Activated T-helper 1 cell treated with anti-CD3 and anti-CD28 coated beads, Interleukin-12 subunit alpha, Interleukin-12 subunit beta, Interleukin-2, Interleukin-4 antibody, amounts not matched to agents 30 ng/mL and 10 ng/mL and 1 ng/mL, durations not matched to agents 14 hours and 24 hours and 36 hours (primary cell): ENCODE data around the gene IL17RD. TPM values are rescaled to one million over a fixed set of nuclear protein-coding genes. Genes with fewer than 3 reads are reported as not detected.

Source experiments
- DNase-seq: peaks from one replicate; pipeline ENCODE4 v3.0.0; 2021; ENCODE audit warnings: low spot score
- H3K27ac Mint-ChIP-seq: one replicate; pipeline ENCODE4 v1.8.0; 2021; ENCODE audit warnings: mild to moderate bottlenecking, mixed read lengths
- H3K27me3 Mint-ChIP-seq: one replicate; pipeline ENCODE4 v1.8.0; 2022; ENCODE audit warnings: mild to moderate bottlenecking, moderate library complexity, mixed read lengths; ENCODE audit not compliant: insufficient read depth
- H3K36me3 Mint-ChIP-seq: one replicate; pipeline ENCODE4 v1.8.0; 2021; ENCODE audit warnings: low read depth, mixed read lengths
- H3K4me1 Mint-ChIP-seq: one replicate; pipeline ENCODE4 v1.8.0; 2021; ENCODE audit warnings: low read depth, mixed read lengths
- H3K4me3 Mint-ChIP-seq: one replicate; pipeline ENCODE4 v1.8.0; 2021; ENCODE audit warnings: mild to moderate bottlenecking, moderate library complexity, mixed read lengths
- H3K9me3 Mint-ChIP-seq: one replicate; pipeline ENCODE4 v1.8.0; 2021; ENCODE audit warnings: mixed read lengths
- intact Hi-C: fragments of 100-400 bp; cut with micrococcal nuclease; formaldehyde crosslinking; loops from one replicate; pipeline ENCODE4 v1.15.1; 2024
- total RNA-seq: library from RNA; stranded (reverse); gene quantifications from 2 replicates; pipeline ENCODE4 v1.2.3, GENCODE V29; 2022

Gene IL17RD
- total RNA-seq, 1 donor from 2014 or later, result not detected

DNA sequence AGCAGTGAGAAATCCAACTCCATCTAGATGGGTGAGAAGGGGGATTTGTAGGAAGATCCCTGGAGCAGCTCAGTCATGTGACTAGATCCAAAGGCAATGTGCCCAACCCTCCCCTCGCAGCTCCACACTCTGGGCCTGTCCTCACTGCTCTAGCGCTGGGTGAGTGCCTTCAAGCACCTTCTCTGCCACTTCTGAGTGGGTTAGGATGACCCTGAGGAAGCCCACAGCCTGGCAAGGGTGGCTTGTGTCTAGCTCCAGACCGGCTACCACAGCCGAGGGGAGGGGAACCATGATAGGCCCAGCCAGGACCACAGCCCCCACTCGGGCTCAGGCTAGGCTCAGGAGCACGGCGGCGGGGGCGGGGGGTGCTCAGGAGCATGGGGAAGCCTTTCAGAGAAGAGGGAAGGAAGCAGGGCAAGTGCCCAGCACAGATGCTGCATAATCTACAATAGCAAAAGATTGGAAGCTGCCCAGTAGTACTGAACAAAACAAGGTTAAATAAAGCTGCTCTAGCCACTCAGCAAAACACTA lies 103.0 kb downstream of the IL17RD start:
- Mint-ChIP-seq H3K36me3 (no peaks in the 10 kb centered on the region), H3K27me3 (peaks cover 2% of the 10 kb centered on the region), H3K9me3 (no peaks in the 10 kb centered on the region), H3K27ac (no peak overlapping the region), H3K4me3 (no peak overlapping the region), H3K4me1 (no peaks in the 10 kb centered on the region)
- intact Hi-C loops, result no loop called here
- no peak for DNase-seq

DNA sequence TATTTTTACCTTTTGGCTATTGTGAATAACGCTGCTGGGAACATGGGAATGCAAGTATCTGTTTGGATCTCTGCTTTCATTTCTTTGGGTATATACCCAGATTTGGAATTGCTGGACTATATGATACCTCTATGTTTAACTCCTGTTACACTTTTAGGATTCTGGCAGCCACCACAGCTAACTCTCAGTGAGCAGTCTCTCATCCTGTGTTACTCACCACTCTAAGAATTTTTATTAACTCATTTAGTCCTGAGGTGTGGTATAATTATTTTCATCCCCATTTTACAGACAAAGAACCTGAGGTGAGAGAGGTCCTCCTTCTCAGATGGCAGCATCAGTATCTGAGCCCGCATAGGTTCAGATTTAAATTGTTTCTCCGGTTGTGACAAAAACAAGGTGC lies 103.6 kb downstream of the IL17RD start:
- H3K27ac Mint-ChIP-seq, result no peak overlapping the region
- no peaks in the 10 kb centered on the region for H3K9me3 Mint-ChIP-seq
- no peaks in the 10 kb centered on the region for H3K4me1 Mint-ChIP-seq
- intact Hi-C loops, result no loop called here
- DNase-seq, result no peak
- H3K4me3 Mint-ChIP-seq, result no peak overlapping the region
- H3K27me3 Mint-ChIP-seq, result peaks cover 2% of the 10 kb centered on the region
- no peaks in the 10 kb centered on the region for H3K36me3 Mint-ChIP-seq

DNA sequence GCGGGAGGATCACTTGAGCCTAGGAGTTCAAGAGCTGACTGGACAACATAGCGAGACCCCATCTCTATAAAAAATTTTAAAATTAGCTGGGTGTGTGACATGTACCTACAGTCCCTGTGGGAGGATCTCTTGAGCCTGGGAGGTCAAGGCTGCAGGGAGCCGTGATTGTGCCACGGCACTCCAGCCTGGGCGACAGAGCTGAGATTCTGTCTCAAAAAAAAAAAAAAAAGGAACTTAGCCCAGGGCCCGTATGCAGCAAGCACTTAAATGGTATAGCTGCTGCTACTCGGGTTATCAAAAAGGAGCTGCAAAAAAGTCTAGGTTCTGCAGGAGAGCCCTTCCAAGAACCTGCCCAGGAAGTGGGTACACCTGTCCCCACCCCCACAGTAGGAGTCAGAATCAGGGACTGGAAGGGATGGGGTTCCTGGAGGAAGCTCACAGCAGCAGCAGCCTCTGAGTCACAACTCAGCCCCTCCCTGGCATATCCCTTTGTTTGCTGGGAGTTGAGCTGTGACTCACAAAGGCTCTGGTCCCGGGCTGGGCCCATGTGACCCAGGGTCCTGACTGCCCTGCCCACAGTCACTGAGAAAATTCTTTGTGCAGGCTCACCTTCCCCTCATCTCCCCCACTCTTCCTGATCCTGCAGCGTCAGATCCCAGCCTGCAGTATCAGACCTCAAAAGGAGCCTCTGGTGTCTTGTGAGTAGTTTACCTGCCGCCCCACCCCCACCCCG lies 104.9 kb downstream of the IL17RD start, which contains the start of gene SPATA12:
Gene SPATA12 (plus strand): TSS at position 576 of the 733 bp plus-strand sequence. CDS start 13,031 bp downstream, outside the sequence.
- DNase-seq, result no peak
- no peaks in the 10 kb centered on the region for H3K4me1 Mint-ChIP-seq
- H3K36me3 Mint-ChIP-seq, result no peaks in the 10 kb centered on the region
- H3K27me3 Mint-ChIP-seq, result peaks cover 2% of the 10 kb centered on the region
- H3K9me3 Mint-ChIP-seq, result no peaks in the 10 kb centered on the region
- H3K4me3 Mint-ChIP-seq, result no peak within 1 kb of the TSS
- intact Hi-C loops, result no loop called here
- H3K27ac Mint-ChIP-seq, result no peak within 1 kb of the TSS

DNA sequence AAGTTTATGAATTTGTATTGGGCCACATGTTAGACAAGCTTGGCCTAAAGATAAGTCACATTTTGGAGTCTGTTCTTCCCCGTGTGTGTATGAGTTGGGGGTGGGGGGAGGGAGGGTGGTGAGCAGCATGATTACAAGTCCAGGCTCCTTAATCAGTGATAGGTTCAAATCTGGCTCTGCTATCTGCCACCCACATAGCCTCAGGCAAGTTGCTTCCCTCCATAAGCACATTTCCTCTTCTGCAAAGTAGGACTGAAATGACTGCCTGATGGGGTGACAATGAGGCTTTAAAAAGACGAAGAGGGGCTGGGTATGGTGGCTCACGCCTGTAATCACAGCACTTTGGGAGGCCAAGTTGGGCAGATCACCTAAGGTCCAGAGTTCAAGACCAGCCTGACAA lies 105.7 kb downstream of the IL17RD start:
- peaks cover 2% of the 10 kb centered on the region for H3K27me3 Mint-ChIP-seq
- no peaks in the 10 kb centered on the region for H3K36me3 Mint-ChIP-seq
- H3K4me3 Mint-ChIP-seq, result no peak overlapping the region
- no peaks in the 10 kb centered on the region for H3K9me3 Mint-ChIP-seq
- no peaks in the 10 kb centered on the region for H3K4me1 Mint-ChIP-seq
- H3K27ac Mint-ChIP-seq, result no peak overlapping the region
- DNase-seq, result no peak
- intact Hi-C loops, result no loop called here

DNA sequence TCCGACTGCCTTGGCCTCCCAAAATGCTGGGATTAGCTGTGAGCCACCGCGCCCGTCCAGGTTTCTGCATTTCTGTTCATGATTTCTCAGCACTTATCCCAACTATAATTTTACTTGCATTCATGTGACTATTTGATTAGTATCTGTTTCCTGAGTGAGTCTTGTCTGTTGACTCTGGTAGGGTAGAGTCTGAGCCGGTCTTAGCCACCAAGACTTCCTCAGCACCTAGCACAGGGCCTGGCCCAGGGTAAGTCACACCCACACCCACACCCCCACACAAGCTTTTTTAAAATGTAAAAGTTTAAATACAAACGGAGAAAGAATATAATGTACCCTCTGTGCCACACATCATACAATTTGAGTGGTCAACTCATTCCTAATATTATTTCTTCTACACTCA lies 107.8 kb downstream of the IL17RD start:
- H3K27me3 Mint-ChIP-seq, result no peaks in the 10 kb centered on the region
- DNase-seq, result no peak
- H3K4me1 Mint-ChIP-seq, result no peaks in the 10 kb centered on the region
- no peaks in the 10 kb centered on the region for H3K36me3 Mint-ChIP-seq
- no peak overlapping the region for H3K4me3 Mint-ChIP-seq
- H3K9me3 Mint-ChIP-seq, result no peaks in the 10 kb centered on the region
- H3K27ac Mint-ChIP-seq, result no peak overlapping the region
- intact Hi-C loops, result no loop called here

- Mint-ChIP-seq H3K4me1 (no peaks in the 10 kb centered on the region), H3K27ac (no peak overlapping the region), H3K36me3 (no peaks in the 10 kb centered on the region), H3K9me3 (no peaks in the 10 kb centered on the region), H3K27me3 (no peaks in the 10 kb centered on the region), H3K4me3 (no peak overlapping the region)
- intact Hi-C loops, result no loop called here
- no peak for DNase-seq
These were observed 112.0 kb downstream of the IL17RD start for GRCh38 chr3:57053122-57053521.

- no peaks in the 10 kb centered on the region for H3K9me3 Mint-ChIP-seq
These were observed 112.5 kb downstream of the IL17RD start for GRCh38 chr3:57052662-57053061.

DNA sequence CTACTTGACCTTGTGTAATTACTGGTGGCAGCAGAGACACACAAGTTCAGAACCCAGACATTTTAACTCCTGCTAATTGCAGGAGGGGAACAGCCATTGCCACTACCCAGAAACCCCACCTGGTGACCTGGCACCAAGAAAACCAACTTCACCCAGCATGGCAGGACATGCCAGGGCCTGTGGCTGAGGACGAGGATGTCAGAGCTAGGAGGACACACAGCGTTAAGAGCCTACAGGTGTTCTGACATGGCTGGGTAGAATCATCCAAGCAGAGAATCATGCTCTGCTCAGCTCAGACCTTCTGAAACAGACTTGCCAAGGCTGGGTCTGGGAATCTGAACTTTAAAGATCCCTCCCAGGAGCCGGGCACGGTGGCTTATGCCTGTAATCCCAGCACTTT lies 116.4 kb downstream of the IL17RD start:
- Mint-ChIP-seq H3K36me3 (no peaks in the 10 kb centered on the region), H3K9me3 (no peaks in the 10 kb centered on the region), H3K4me1 (no peaks in the 10 kb centered on the region), H3K4me3 (no peak overlapping the region), H3K27ac (no peak overlapping the region), H3K27me3 (peaks cover 3% of the 10 kb centered on the region)
- no peak for DNase-seq
- intact Hi-C loops, result no loop called here

More at GRCh38 chr3:57052662-57053061, 112.5 kb downstream of the IL17RD start:
- intact Hi-C loops, result no loop called here
- Mint-ChIP-seq H3K27me3 (no peaks in the 10 kb centered on the region), H3K4me3 (no peak overlapping the region), H3K4me1 (no peaks in the 10 kb centered on the region), H3K27ac (no peak overlapping the region), H3K36me3 (no peaks in the 10 kb centered on the region)
- no peak for DNase-seq

- Mint-ChIP-seq H3K27ac (no peak overlapping the region), H3K4me3 (no peak overlapping the region), H3K4me1 (no peaks in the 10 kb centered on the region), H3K27me3 (peaks cover 4% of the 10 kb centered on the region), H3K9me3 (no peaks in the 10 kb centered on the region), H3K36me3 (no peaks in the 10 kb centered on the region)
- intact Hi-C loops, result no loop called here
- DNase-seq, result no peak
These were observed 117.0 kb downstream of the IL17RD start for GRCh38 chr3:57048052-57048671.

DNA sequence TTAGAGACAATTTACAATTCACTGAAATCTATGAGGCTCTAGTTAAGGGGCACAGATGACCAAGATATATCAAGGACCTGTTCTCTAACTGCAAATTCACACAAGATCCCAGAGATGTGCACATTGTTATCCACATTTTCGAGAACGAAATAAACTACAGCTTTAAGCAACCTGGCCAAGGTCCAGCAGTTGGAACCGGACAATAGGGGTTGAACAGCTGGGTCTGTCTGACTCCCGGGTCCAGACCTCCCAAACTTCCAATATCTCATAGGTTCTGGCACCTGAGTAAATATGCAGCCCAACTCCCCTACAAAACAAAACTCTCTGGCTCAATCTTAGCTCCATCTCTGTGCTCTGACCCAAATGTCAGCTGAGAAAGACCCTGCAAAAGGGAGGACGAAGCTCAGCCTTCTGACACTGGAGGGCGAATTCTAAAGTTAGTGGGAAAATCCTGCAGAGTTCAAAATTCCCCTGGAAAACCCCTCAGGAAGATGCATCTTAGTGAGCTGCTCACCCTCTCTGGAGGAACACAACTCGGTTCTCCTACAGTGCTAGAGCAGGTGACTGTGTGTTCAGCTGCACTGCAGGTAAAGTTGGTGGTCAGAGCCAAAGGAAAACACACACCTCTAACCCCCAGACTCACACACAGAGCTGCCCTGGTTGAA lies 118.9 kb downstream of the IL17RD start:
- no peak for DNase-seq
- Mint-ChIP-seq H3K27ac (no peak overlapping the region), H3K9me3 (no peaks in the 10 kb centered on the region), H3K4me1 (no peaks in the 10 kb centered on the region), H3K36me3 (no peaks in the 10 kb centered on the region), H3K4me3 (no peak overlapping the region), H3K27me3 (peaks cover 7% of the 10 kb centered on the region)
- intact Hi-C loops, result no loop called here

DNA sequence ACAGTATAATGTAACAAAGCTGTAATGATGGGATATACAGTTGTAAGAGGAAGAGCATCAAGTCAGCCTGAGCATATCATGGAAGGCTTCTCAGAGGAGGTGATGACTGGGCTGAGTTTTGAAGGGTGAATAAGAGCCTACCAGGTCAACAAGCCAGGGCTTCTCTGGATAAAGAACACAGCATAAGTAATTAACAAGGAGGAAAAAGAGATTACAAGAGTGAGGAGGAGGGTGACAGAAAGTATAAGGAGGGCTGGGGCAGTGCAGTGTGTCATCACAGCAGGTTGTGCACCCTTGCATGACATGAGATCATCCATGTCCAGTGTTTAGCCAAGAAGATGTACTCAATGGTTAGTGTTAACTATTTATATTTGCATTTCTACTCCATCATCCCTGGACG lies 121.6 kb downstream of the IL17RD start:
- peaks cover 7% of the 10 kb centered on the region for H3K27me3 Mint-ChIP-seq
- H3K4me1 Mint-ChIP-seq, result no peaks in the 10 kb centered on the region
- H3K9me3 Mint-ChIP-seq, result no peaks in the 10 kb centered on the region
- H3K27ac Mint-ChIP-seq, result no peak overlapping the region
- no peaks in the 10 kb centered on the region for H3K36me3 Mint-ChIP-seq
- no peak for DNase-seq
- intact Hi-C loops, result no loop called here
- H3K4me3 Mint-ChIP-seq, result no peak overlapping the region

- Mint-ChIP-seq H3K9me3 (no peaks in the 10 kb centered on the region), H3K27ac (no peak overlapping the region), H3K4me1 (no peaks in the 10 kb centered on the region), H3K27me3 (peaks cover 4% of the 10 kb centered on the region), H3K4me3 (no peak overlapping the region), H3K36me3 (no peaks in the 10 kb centered on the region)
- no peak for DNase-seq
- intact Hi-C loops, result no loop called here
These were observed 123.5 kb downstream of the IL17RD start for GRCh38 chr3:57041674-57042073.
